H9 (cell line): ENCODE measurements around the gene MARF1. TPM values are rescaled to one million over a fixed set of nuclear protein-coding genes. Genes with fewer than 3 reads are reported as not detected.

ENCODE experiments used
- DNase-seq: peaks from one replicate; pipeline ENCODE4 v3.0.0-alpha.2; 2017
- H2AFZ ChIP-seq: one replicate; pipeline ENCODE4 v1.6.1; 2013; ENCODE audit warnings: mild to moderate bottlenecking, low read length, control low read depth, moderate library complexity
- H2AK5ac ChIP-seq: 2 replicates; pipeline ENCODE4 v1.6.1; 2013; ENCODE audit warnings: low read length, control low read depth, mixed read lengths; ENCODE audit not compliant: insufficient read length
- H2BK120ac ChIP-seq: one replicate; pipeline ENCODE4 v1.6.1; 2013; ENCODE audit warnings: low read depth, mild to moderate bottlenecking, low read length, control low read depth, inconsistent platforms; ENCODE audit not compliant: poor library complexity, severe bottlenecking
- H2BK12ac ChIP-seq: 2 replicates; pipeline ENCODE4 v1.6.1; 2013; ENCODE audit warnings: low read length, control low read depth, mixed read lengths, low read depth; ENCODE audit not compliant: insufficient read length
- H2BK15ac ChIP-seq: 2 replicates; pipeline ENCODE4 v1.6.1; 2013; ENCODE audit warnings: low read depth, low read length, control low read depth
- H2BK20ac ChIP-seq: one replicate; pipeline ENCODE4 v1.6.1; 2013; ENCODE audit warnings: low read depth, mild to moderate bottlenecking, low read length, control low read depth, inconsistent platforms; ENCODE audit not compliant: poor library complexity, severe bottlenecking
- H2BK5ac ChIP-seq: 2 replicates; pipeline ENCODE4 v1.6.1; 2013; ENCODE audit warnings: low read length, control low read depth, mixed read lengths; ENCODE audit not compliant: insufficient read length
- H3K14ac ChIP-seq: 2 replicates; pipeline ENCODE4 v1.6.1; 2013; ENCODE audit warnings: low read length, control low read depth; ENCODE audit not compliant: insufficient read depth
- H3K18ac ChIP-seq: 2 replicates; pipeline ENCODE4 v1.6.1; 2013; ENCODE audit warnings: low read depth, mild to moderate bottlenecking, mixed read lengths, low read length, control low read depth; ENCODE audit not compliant: insufficient read length
- H3K23ac ChIP-seq: 2 replicates; pipeline ENCODE4 v1.6.1; 2013; ENCODE audit warnings: low read length, control low read depth, mixed read lengths, low read depth; ENCODE audit not compliant: insufficient read length
- H3K23me2 ChIP-seq: 2 replicates; pipeline ENCODE4 v1.6.1; 2013; ENCODE audit warnings: low read depth, mild to moderate bottlenecking, mixed read lengths, low read length, control low read depth; ENCODE audit not compliant: insufficient read length, poor library complexity, severe bottlenecking
- H3K27ac ChIP-seq: 2 replicates; pipeline ENCODE4 v1.5.1; 2013; ENCODE audit warnings: low read length, control low read depth, mixed read lengths, low read depth; ENCODE audit not compliant: insufficient read length
- H3K27me3 ChIP-seq: 2 replicates; pipeline ENCODE4 v1.6.1; 2013; ENCODE audit warnings: low read length, control low read depth, inconsistent platforms; ENCODE audit not compliant: insufficient read depth
- H3K4ac ChIP-seq: 2 replicates; pipeline ENCODE4 v1.6.1; 2013; ENCODE audit warnings: low read depth, mild to moderate bottlenecking, control low read depth, inconsistent platforms, low read length, moderate library complexity
- H3K4me1 ChIP-seq: 2 replicates; pipeline ENCODE4 v1.6.1; 2013; ENCODE audit warnings: low read length, control low read depth, inconsistent platforms; ENCODE audit not compliant: insufficient read depth
- H3K4me2 ChIP-seq: 2 replicates; pipeline ENCODE4 v1.6.1; 2013; ENCODE audit warnings: low read length, control low read depth, mixed read lengths; ENCODE audit not compliant: insufficient read length, insufficient read depth
- H3K56ac ChIP-seq: 2 replicates; pipeline ENCODE4 v1.6.1; 2013; ENCODE audit warnings: low read depth, mild to moderate bottlenecking, mixed read lengths, low read length, control low read depth; ENCODE audit not compliant: insufficient read length
- H3K79me1 ChIP-seq: 2 replicates; pipeline ENCODE4 v1.6.1; 2013; ENCODE audit warnings: low read depth, mild to moderate bottlenecking, moderate library complexity, low read length, control low read depth, inconsistent platforms; ENCODE audit not compliant: insufficient read depth, poor library complexity, severe bottlenecking
- H3K79me2 ChIP-seq: 2 replicates; pipeline ENCODE4 v1.6.1; 2013; ENCODE audit warnings: low read length, control low read depth, inconsistent platforms; ENCODE audit not compliant: insufficient read depth
- H3K9ac ChIP-seq: 2 replicates; pipeline ENCODE4 v1.6.1; 2013; ENCODE audit warnings: low read length, control low read depth, mixed read lengths; ENCODE audit not compliant: insufficient read length; ENCODE audit errors: extremely low read depth
- H3K9me3 ChIP-seq: one replicate; pipeline ENCODE4 v1.6.1; 2013; ENCODE audit warnings: low read depth, low read length, inconsistent platforms; ENCODE audit not compliant: control insufficient read depth
- H3T11ph ChIP-seq: one replicate; pipeline ENCODE4 v1.6.1; 2013; ENCODE audit warnings: mild to moderate bottlenecking, low read length, control low read depth, inconsistent platforms
- H4K20me1 ChIP-seq: one replicate; pipeline ENCODE4 v1.6.1; 2013; ENCODE audit not compliant: control insufficient read depth, insufficient read length, insufficient read depth
- H4K5ac ChIP-seq: 2 replicates; pipeline ENCODE4 v1.6.1; 2013; ENCODE audit warnings: low read depth, mild to moderate bottlenecking, mixed read lengths, low read length, control low read depth; ENCODE audit not compliant: insufficient read length
- H4K8ac ChIP-seq: replicated peaks from 2 replicates; pipeline ENCODE4 v1.6.1; 2013; ENCODE audit warnings: low read length, control low read depth, mixed read lengths, low read depth; ENCODE audit not compliant: insufficient read length
- H4K91ac ChIP-seq: 2 replicates; pipeline ENCODE4 v1.6.1; 2013; ENCODE audit warnings: low read depth, mild to moderate bottlenecking, moderate library complexity, mixed read lengths, low read length, control low read depth; ENCODE audit not compliant: insufficient read length
- H3K27ac Mint-ChIP-seq, 3 experiments: 2 replicates in 2 of 3; 3 replicates in 1 of 3; pipeline ENCODE4 v1.8.0; 2020 to 2021; ENCODE audit warnings: mixed read lengths in 3 of 3, mild to moderate bottlenecking in 1 of 3, moderate library complexity in 1 of 3
- H3K27me3 Mint-ChIP-seq: 2 replicates; pipeline ENCODE4 v1.8.0; 2021; ENCODE audit warnings: low read depth, mild to moderate bottlenecking, moderate library complexity, mixed read lengths
- H3K36me3 Mint-ChIP-seq, 3 experiments: 2 replicates in 2 of 3; 3 replicates in 1 of 3; pipeline ENCODE4 v1.8.0; 2020 to 2021; ENCODE audit warnings: low read depth in 3 of 3, mixed read lengths in 3 of 3; ENCODE audit not compliant: insufficient read depth in 1 of 3
- H3K4me1 Mint-ChIP-seq, 2 experiments: 2 replicates each; pipeline ENCODE4 v1.8.0; 2020; ENCODE audit warnings: mixed read lengths in 2 of 2
- H3K4me3 Mint-ChIP-seq, 2 experiments: 2 replicates in 1 of 2; 3 replicates in 1 of 2; pipeline ENCODE4 v1.8.0; 2020 to 2021; ENCODE audit warnings: mild to moderate bottlenecking in 2 of 2, mixed read lengths in 2 of 2, moderate library complexity in 1 of 2
- H3K9me3 Mint-ChIP-seq, 2 experiments: 2 replicates in 1 of 2; 3 replicates in 1 of 2; pipeline ENCODE4 v1.8.0; 2020; ENCODE audit warnings: mild to moderate bottlenecking in 2 of 2, mixed read lengths in 2 of 2, moderate library complexity in 1 of 2
- CTCF ChIP-seq: fragments of 200-600 bp; sonication (generic); conservative IDR thresholded peaks from 3 replicates; pipeline ENCODE4 v1.8.0; 2021; ENCODE audit warnings: antibody characterized with exemption, mild to moderate bottlenecking
- WGBS: extraction: QIAGEN DNeasy Blood & Tissue Kit; methylation state at CpG from one replicate; pipeline ENCODE4 v1.1.7; 2013; ENCODE audit warnings: missing lambda C conversion rate, low lambda C conversion rate, mixed read lengths; ENCODE audit not compliant: insufficient read length; ENCODE audit errors: extremely low coverage; 5-methylcytosine and 5-hydroxymethylcytosine counted together
- total RNA-seq: library from RNA; stranded (reverse); gene quantifications from 2 replicates; pipeline ENCODE4 v1.2.1, GENCODE V29; 2021

The MARF1 gene
- total RNA-seq, 1 experiment from 2014 or later, result 23.3 TPM

GRCh38 chr16:15566095-15566494 lies 76.9 kb downstream of the MARF1 start:
- WGBS, result no CpG with 5 or more reads among the region's 2 CpGs
- H3K36me3 Mint-ChIP-seq, result peaks cover 0 to 6% (median 4%) of the 10 kb centered on the region in 3 experiments; a peak in 3 of 7 replicates
- Histone ChIP-seq H3K56ac (no peak overlapping the region), H3K79me2 (no peaks in the 10 kb centered on the region), H2AK5ac (no peak overlapping the region), H2BK15ac (no peak overlapping the region), H3K14ac (no peak overlapping the region), H2BK20ac (no peak overlapping the region), H3K4me2 (no peak overlapping the region), H3K23me2 (no peaks in the 10 kb centered on the region), H2BK120ac (no peak overlapping the region), H2AFZ (no peak overlapping the region), H3K4ac (no peak overlapping the region), H3T11ph (no peak overlapping the region), H3K18ac (no peak overlapping the region), H3K79me1 (no peaks in the 10 kb centered on the region), H3K9me3 (no peaks in the 10 kb centered on the region), H4K5ac (no peak overlapping the region), H3K27me3 (no peaks in the 10 kb centered on the region), H3K27ac (no peak overlapping the region), H4K8ac (no peak overlapping the region), H4K20me1 (no peaks in the 10 kb centered on the region), H3K9ac (no peak overlapping the region), H3K23ac (no peak overlapping the region), H4K91ac (no peak overlapping the region), H3K4me1 (no peaks in the 10 kb centered on the region; the same call in 1 of the 2 replicates), H2BK12ac (no peak overlapping the region), H2BK5ac (no peak overlapping the region)
- no peak for DNase-seq
- no peak overlapping the region for H3K4me3 Mint-ChIP-seq
- H3K9me3 Mint-ChIP-seq, result no peaks in the 10 kb centered on the region
- no peak overlapping the region for H3K27ac Mint-ChIP-seq
- H3K27me3 Mint-ChIP-seq, result no peaks in the 10 kb centered on the region
- peaks cover 13 to 17% of the 10 kb centered on the region in 2 experiments for H3K4me1 Mint-ChIP-seq
- TF ChIP-seq CTCF, result no peak
